Stimulated activated CD4-positive, alpha-beta T cell treated with anti-CD3 and anti-CD28 coated beads, Interleukin-1b, Interleukin-23, amount 100 ng/mL, for 48 hours (primary cell): ENCODE measurements around the gene EHD1.

ENCODE experiments used
- DNase-seq: peaks from one replicate; pipeline ENCODE4 v3.0.0-alpha.2; 2020

EHD1 gene

GRCh38 chr11:64888729-64889511, 10.5 kb upstream of the EHD1 start:
- no peak for DNase-seq

GRCh38 chr11:64888406-64888728, 9.9 kb upstream of the EHD1 start:
- DNase-seq = no peak

- peak; percentile 84 for DNase-seq
Measured at GRCh38 chr11:64887757-64888405, 9.5 kb upstream of the EHD1 start.

- no peak for DNase-seq
Measured at GRCh38 chr11:64887234-64887756, 8.9 kb upstream of the EHD1 start.

- peak; percentile 43 for DNase-seq
Measured at GRCh38 chr11:64885367-64886286, 7.2 kb upstream of the EHD1 start.

- DNase-seq = no peak
Measured at GRCh38 chr11:64884019-64884418, 5.6 kb upstream of the EHD1 start.

- DNase-seq = no peak
Measured at GRCh38 chr11:64883575-64883974, 5.2 kb upstream of the EHD1 start.

GRCh38 chr11:64882243-64882642, 3.8 kb upstream of the EHD1 start:
- no peak for DNase-seq

- DNase-seq = no peak
Measured at GRCh38 chr11:64881476-64881875, 3.1 kb upstream of the EHD1 start.

GRCh38 chr11:64880240-64881001, 2.0 kb upstream of the EHD1 start:
- no peak for DNase-seq

GRCh38 chr11:64879244-64879900, 951 bp upstream of the EHD1 start:
- no peak for DNase-seq

- no peak for DNase-seq
Measured at GRCh38 chr11:64878223-64878493, 263 bp downstream of the EHD1 start.

GRCh38 chr11:64877390-64878222, 815 bp downstream of the EHD1 start:
- DNase-seq = no peak

- DNase-seq = no peak
Measured at GRCh38 chr11:64876835-64877341, 1.5 kb downstream of the EHD1 start.

- peak; percentile 56 for DNase-seq
Measured at GRCh38 chr11:64876229-64876750, 2.1 kb downstream of the EHD1 start.

GRCh38 chr11:64875369-64876228, 2.8 kb downstream of the EHD1 start:
- no peak for DNase-seq

GRCh38 chr11:64874308-64875240, 3.8 kb downstream of the EHD1 start:
- DNase-seq = no peak

GRCh38 chr11:64872790-64873488, 5.5 kb downstream of the EHD1 start:
- no peak for DNase-seq
